GM18951 (cell line): ENCODE measurements around the gene VGLL4.

Source experiments
- POLR2A ChIP-seq: IDR thresholded peaks from 4 replicates; pipeline ENCODE4 v1.6.1; 2011; ENCODE audit warnings: mild to moderate bottlenecking; ENCODE audit not compliant: insufficient read length, insufficient read depth; ENCODE audit errors: extremely low read depth
- in situ Hi-C: fragments of 300-500 bp; cut with MboI; formaldehyde crosslinking; loops from one replicate; pipeline ENCODE4 v1.12.0; 2022; ENCODE audit warnings: low sequenced_read_pairs, mixed read lengths, inconsistent platforms; ENCODE audit not compliant: unreplicated experiment

The VGLL4 gene

DNA sequence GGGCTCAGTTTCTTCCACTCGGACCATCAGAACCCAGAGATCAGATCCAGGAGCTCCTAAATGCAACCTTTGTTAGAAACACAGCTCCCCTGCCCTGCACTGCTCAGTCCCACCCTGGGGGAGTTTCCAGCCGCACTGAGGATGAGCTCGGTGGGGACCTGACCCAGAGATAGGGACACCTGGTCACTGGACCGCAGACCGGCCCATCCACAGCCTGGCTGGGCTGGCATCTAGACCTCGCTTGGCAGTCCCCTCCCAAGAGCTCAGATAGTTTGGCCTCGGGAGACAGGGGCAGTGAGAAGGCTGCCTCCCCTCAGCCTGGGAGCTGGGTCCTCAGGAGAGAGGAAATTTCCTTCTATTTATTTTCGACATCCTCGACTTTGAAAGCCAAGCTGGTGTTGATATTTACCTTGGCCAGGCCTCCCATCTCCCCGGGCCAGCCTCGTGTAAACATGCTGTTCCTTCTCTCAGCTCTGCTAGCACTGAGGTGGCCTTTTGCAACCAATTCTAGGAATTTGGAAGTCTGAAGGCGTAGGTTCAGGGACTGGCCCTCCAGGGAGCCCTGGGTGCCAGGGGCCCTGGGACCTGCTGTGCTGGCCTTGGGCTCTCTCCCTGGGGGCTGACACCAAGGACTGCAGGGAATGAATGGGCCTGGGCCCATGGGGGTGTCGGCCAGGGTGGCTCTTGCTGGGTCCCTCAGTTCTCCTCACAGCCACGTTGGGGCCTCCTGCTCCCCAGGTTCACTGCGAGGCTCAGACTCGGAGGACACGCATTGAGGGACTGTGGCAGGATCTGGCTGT, 90.1 kb downstream of the VGLL4 start:
- TF ChIP-seq POLR2A, result no peak
- in situ Hi-C loops, result no loop called here

DNA sequence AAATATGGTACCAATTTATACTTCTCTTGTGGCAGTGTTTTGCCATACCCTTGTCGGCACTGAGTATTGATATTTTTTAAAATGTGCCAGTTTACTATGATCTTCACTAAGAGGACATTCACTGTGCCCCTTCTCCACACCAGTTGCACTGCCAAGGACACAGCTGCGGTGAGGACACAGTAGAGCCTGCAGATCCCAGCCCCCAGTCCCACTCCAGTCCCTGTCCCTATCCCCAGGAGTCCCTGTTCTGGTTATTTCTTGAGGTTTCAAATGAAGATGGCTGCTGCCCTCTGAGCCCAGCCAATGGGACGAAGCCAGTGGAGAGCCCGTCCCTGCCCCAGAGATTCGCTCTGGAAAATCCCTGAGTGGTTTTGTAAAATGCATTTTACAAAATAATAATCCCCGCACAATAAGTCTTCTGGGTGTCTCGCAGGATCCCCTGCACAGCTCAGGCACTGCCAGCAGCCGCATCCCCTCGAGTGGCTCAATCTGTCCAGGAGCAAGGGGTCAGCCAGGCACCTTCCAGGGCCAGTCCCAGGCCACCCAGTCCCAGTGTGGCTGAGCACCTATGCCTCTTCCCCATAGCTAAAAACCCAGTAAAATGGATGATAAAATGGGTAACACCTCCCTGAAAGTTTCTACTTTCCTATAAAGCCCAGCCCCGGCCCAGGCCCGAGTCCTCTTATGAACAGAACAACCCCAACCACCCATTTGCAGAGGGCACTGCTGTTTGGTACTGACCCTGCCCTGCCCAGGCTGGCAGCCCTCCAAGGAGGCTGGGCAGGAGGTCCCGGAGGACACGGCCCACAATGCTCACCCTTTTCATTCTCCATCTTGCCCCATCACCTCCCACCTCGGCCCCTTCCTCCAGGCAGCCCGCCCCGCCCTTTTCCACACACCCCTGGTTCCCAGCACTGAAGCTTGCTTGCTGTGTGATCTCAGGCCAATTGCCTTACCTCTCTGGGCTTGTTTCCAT, 91.1 kb downstream of the VGLL4 start:
- no peak for TF ChIP-seq POLR2A
- in situ Hi-C loops, result no loop called here

DNA sequence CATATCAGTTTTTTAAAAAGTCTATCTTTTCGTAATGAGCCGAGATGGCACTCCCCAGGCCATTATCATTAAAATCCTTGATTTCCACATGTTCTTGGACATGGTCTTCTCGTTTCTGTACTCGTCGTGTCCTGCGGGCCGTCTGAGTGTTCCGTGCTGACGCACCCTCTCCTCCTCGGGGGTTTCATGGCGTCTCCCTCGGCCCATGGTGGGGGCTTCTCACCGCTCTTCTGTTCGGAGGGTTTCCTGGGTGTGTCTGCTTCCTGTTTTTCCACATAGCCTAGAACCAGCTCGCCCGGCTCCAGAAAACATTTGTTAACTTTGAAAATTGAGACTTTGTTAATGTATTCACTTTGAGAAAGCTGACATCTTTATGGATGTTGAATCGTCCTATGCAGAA, 92.7 kb downstream of the VGLL4 start:
- TF ChIP-seq POLR2A, result no peak
- in situ Hi-C loops, result no loop called here

DNA sequence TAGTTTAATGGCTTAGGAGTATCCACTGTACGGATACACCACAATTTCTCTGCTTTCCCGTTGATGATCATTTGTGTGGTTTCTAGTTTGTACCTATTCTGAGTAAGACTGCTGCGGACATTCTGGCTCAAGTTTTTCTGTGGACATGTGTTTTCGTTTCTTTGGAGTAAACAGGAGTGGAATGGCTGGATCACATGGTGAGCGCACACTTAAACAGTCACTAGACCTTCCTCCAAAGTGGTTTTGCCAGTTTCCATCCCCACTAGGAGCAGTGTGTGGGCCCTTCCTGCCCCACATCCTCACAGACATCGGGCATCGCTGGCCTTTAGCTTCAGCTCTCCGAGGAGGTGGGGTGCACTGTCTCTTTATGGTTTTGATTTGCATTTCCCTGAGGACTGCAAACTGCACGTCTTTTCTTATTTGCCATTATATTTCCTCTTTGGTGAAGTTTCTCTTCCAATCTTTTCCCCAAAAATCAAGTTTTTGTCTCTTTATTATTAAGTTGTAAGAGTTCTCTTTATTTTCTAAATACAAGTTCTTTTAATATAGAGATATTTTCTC, 94.1 kb downstream of the VGLL4 start:
- in situ Hi-C loops, result no loop called here
- no peak for TF ChIP-seq POLR2A

DNA sequence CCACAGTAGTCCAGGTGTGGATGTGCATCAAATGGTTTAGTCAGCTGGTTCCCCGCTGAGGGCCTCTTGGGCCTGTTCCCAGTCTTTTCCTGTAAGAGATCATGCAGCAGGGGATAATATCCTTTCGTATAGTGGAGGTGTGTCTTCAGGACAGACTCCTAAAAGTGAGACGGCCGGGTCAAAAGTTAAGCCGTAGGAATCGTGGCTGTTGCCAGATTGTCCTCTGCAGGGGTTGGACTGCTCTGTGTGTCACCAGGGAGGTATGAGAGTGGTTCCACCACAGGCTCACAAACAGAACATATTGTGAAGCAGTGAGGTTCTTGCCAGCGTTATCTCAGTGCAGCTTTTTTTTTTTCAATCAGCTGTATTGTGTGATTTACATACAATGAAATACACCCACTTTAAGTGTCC, 95.0 kb downstream of the VGLL4 start:
- no peak for TF ChIP-seq POLR2A
- in situ Hi-C loops, result no loop called here

DNA sequence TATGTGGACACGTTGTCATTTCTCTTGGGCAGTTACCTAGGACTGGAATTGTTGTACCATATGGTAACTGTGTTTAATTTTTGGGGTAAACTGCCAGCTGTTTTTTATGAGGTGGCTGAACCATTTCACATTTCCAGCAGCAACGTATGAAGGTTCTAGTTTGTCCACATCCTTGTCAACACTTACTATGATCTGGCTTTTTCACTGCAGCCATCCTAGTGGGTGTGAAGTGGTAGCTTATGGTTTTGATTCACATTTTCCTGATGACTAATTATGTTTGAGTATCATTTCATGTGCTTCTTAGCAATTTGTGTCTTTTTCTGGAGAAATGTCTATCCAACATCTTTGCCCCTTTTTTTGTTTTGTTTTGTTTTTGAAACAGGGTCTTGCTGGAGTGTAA, 96.2 kb downstream of the VGLL4 start:
- TF ChIP-seq POLR2A, result no peak
- in situ Hi-C loops, result no loop called here

DNA sequence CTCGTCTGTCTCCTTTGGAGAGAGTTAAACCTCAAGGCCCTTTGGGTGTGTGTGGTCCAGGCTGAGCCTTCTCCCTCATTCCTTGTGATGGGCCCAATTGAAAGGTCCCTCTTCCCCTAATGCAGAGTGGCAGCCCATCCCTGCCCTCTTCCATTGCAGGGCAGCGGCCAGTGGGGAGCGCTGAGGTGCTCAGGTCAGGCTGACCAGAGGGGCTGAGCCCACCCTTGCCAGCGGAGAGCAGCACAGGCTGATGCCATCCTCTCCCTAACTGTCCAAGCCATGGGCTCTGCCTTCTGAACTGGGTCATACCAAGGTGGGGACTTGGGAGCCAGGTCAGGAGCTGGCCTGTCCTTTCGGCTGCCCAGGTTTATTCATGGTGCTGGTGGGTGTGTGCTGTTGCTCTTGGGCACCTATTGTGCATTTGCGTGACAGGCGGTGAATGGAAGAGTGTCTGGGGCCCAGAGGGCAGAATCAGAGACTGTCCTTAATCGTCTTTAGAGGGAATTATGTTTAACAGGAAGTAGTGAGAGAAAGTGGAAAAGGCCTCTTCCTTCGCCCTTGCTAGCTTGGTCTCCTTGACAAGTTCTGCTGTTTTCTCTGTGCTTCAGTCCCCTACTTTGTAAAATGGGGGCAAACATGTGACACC, 96.9 kb downstream of the VGLL4 start:
- in situ Hi-C loops, result no loop called here
- TF ChIP-seq POLR2A, result no peak

DNA sequence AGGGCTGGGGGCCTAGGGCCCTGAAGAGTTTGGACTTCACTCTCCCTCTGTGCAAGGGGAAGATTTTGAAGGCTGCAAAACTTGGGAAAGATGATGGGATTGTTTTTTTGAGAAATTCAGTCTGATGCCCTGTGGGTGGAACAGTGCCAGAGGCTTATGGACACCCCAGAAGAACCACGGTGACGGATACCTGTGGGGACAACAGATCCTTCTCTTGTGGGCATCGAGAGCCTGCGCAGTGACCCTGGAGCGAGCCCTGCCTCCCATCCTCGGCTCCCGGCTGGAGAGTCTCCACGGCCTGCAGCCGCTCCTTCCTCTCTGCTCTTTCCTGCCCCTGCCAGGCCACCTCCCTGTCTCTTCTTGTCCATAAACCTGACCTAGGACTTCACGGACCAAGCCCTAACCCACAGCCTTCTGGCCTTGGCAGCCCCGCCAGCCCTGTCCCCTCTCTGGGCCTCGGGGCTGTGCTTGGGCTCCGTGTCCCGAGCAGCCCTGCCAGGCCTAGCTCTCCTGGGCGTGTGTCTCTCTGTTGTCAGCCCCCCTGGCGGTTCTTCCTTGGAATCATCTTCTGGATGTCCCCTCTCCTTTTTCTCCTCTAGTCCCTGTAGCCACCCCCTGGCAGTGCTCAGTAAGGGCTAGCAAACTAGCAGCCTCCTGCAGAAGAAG, 98.4 kb downstream of the VGLL4 start:
- no peak for TF ChIP-seq POLR2A
- in situ Hi-C loops, result no loop called here

DNA sequence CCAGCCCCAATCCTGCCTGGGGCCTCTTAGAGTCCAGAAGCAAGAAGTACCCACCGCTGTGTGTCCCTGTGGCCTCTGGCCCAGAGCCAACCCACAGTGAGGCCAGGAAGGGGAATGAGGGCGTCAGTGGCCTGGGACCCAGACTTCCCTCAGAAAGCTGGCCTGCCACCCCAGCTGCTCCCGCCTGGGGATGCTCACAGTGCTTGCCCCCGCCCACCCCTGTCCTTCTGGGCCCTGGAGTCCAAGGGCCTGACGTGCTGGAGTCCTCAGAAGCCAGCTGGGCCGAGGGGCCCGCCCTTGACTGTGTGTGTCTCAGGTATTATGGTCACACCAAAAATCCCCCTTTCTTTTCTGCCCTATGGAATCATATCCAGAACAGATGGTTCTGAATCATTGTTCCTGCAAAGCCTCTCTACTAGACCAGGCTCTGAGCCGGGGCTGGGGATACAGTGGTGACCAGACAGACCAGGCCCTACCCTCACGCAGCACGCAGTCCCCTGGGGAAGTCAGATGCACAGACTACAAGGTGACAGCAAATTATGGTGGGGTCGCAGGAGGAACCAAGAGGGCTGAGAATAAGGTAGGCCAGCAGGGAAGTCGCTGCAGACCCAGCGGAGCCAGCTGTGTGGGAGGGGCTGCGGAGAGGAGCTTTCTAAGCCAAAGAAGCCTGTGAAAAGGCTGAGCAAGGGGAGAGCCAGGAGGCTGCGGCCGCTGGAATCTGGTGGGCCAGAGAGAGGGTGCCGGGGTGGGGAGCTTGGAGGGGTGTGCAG, 99.1 kb downstream of the VGLL4 start:
- in situ Hi-C loops, result no loop called here
- TF ChIP-seq POLR2A, result no peak

DNA sequence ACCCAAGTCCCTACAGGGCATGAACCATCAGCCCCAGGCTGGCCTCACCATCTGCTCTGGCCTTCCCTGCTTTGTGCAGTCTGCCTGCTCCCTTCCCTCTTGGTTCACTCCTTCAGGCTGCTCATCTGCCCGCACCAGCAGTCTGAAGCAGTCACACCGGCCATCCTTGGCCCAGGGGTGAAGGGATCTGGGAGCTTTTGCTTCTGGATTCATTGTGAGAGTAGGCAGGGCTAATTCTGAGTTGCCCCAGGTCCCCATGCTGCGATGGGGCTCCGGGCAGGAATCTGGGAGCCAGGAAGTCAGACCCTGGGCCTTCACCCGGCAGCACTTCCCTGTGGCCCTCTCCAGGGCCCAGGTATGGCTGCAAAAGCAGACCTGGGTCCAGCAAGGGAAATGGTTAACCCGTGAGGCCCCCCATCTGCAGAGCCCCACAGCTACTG, 99.7 kb downstream of the VGLL4 start:
- in situ Hi-C loops, result no loop called here
- no peak for TF ChIP-seq POLR2A

DNA sequence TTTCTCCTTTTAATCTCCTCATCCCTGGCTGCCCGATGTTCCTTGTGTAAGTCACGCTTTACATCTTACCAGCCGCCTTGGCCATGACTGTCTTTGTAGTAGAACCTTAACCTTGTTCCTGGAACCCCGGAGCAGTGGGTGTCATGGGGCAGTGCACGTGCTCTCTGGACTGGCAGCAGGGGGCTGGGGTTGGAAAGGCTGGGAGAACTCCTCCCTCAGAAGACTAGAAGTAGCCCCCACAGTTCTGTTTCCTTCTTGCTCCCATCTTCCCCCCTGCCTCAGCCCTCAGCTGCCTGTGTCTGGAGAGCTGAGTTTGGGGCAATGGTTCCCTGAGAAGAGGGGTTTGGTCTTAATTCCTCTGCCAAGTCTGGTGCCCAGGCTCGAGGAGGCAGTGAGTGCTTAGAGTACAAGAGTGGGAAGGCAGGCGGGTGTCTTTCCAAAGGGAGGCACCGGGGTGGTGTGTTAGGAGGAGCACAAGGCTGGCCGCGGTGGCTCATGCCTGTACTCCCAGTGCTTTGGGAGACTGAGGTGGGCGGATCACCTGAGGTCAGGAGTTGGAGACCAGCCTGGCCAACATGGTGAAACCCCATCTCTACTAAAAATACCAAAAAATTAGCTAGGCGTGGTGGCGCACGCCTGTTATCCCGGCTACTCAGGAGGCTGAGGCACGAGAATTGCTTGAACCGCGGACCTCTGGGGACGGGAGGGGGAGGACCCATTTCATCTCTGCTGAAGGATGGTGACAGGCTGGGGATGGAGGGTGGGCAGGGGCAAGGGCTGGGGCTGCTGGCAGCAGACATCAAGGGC, 100.4 kb downstream of the VGLL4 start:
- no peak for TF ChIP-seq POLR2A
- in situ Hi-C loops, result no loop called here
